Esophagus muscularis mucosa (tissue), 4 donors: Measurements from ENCODE around the gene HTR1D.

ENCODE experiments used
- EP300 ChIP-seq: sonication (generic); formaldehyde crosslinking; IDR thresholded peaks from one replicate; pipeline ENCODE4 v1.6.1; 2017; ENCODE audit warnings: antibody characterized with exemption
- POLR2A ChIP-seq: fragments of 450-650 bp; IDR thresholded peaks from one replicate; pipeline ENCODE4 v1.6.1; 2017; ENCODE audit warnings: antibody characterized with exemption, moderate library complexity, mild to moderate bottlenecking, low read depth
- POLR2AphosphoS5 ChIP-seq, 2 donors: sonication (generic); formaldehyde crosslinking; IDR thresholded peaks; one replicate each; pipeline ENCODE4 v1.6.1; 2017; ENCODE audit warnings: antibody characterized with exemption in 2 of 2
- TF ChIP-seq, protein P1 (sequence below), 3 experiments: fragments of 200-600 bp in 2 of 3; fragments of 450-650 bp in 1 of 3; sonication (generic) in 2 of 3; IDR thresholded peaks; one replicate each; pipeline ENCODE4 v1.5.1; 2017 to 2019; ENCODE audit warnings: antibody characterized with exemption in 3 of 3, mild to moderate bottlenecking in 2 of 3, moderate library complexity in 1 of 3

DNA sequence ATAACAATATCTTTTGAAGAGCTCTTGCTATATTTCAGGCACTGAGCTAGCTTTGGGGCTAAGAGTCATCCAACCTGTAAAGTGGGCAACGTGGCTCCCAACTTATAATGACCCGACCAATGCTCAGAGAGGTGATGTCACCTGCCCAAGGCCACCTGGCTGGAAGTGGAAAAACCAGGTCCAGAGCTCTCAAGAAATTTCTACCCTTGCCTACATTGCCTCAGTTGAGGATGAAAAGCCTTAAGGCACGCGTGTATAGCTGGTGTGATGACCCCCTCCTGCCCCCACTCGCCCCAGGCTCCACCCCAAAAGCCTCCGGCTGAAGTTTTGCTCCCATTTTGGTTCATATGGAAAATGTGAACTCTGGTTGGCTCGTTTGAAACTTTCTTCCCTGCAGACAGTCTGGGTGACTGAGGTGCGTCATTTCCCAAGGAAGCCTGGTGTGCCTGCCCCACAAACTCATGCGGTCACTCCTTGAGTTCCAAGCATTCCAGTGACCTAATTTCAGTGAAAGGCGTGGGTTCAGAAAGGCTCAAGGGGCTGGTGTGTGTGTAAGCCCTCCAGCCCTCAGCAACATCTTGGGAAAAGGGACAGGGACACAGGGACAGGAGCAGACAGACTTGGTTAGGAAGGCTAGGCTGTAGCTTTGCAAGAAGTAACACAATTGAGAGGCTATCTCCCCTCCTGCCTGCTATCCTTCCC lies 20.5 kb downstream of the HTR1D start:
- TF ChIP-seq POLR2A: no peak
- TF ChIP-seq POLR2AphosphoS5 (IDR thresholded peaks at IDR 0.05): no peak
- TF ChIP-seq, protein P1, sequence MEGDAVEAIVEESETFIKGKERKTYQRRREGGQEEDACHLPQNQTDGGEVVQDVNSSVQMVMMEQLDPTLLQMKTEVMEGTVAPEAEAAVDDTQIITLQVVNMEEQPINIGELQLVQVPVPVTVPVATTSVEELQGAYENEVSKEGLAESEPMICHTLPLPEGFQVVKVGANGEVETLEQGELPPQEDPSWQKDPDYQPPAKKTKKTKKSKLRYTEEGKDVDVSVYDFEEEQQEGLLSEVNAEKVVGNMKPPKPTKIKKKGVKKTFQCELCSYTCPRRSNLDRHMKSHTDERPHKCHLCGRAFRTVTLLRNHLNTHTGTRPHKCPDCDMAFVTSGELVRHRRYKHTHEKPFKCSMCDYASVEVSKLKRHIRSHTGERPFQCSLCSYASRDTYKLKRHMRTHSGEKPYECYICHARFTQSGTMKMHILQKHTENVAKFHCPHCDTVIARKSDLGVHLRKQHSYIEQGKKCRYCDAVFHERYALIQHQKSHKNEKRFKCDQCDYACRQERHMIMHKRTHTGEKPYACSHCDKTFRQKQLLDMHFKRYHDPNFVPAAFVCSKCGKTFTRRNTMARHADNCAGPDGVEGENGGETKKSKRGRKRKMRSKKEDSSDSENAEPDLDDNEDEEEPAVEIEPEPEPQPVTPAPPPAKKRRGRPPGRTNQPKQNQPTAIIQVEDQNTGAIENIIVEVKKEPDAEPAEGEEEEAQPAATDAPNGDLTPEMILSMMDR (IDR thresholded peaks at IDR 0.05): no peak
- TF ChIP-seq EP300: no peak
